Neural cell (in vitro differentiated cells): ENCODE results near the gene COPS8. TPM values are rescaled to one million over a fixed set of nuclear protein-coding genes. Genes with fewer than 3 reads are reported as not detected.

Experiments used
- H2AFZ ChIP-seq: fragments of 200-600, 300-800 bp; sonication (generic), shearing (Covaris generic); 2 replicates; pipeline ENCODE4 v1.6.0; 2014; ENCODE audit warnings: low read depth, mild to moderate bottlenecking, antibody characterized with exemption, low read length, moderate library complexity
- H3F3A ChIP-seq: fragments of 200-600 bp; shearing (Covaris generic); 2 replicates; pipeline ENCODE4 v1.6.1; 2016; ENCODE audit warnings: mild to moderate bottlenecking, moderate library complexity, mixed read lengths, antibody characterized with exemption, low read length; ENCODE audit not compliant: insufficient read depth, poor library complexity, severe bottlenecking
- H3K27ac ChIP-seq: fragments of 200-600, 300-800 bp; sonication (generic), shearing (Covaris generic); 2 replicates; pipeline ENCODE4 v1.5.1; 2014; ENCODE audit warnings: mild to moderate bottlenecking, low read length, moderate library complexity
- H3K27me3 ChIP-seq: fragments of 300-800, 200-600 bp; sonication (generic), shearing (Covaris generic); 2 replicates; pipeline ENCODE4 v1.6.0; 2014; ENCODE audit warnings: mild to moderate bottlenecking, low read depth, low read length, moderate library complexity; ENCODE audit not compliant: insufficient read depth
- H3K36me3 ChIP-seq: fragments of 300-800, 200-600 bp; sonication (generic), shearing (Covaris generic); 2 replicates; pipeline ENCODE4 v1.5.1; 2014; ENCODE audit warnings: mild to moderate bottlenecking, antibody characterized with exemption, low read length, moderate library complexity; ENCODE audit not compliant: insufficient read depth
- H3K4me2 ChIP-seq: fragments of 300-800, 200-600 bp; sonication (generic), shearing (Covaris generic); 2 replicates; pipeline ENCODE4 v1.6.0; 2014; ENCODE audit warnings: mild to moderate bottlenecking, low read length
- H3K4me3 ChIP-seq: fragments of 300-800, 200-600 bp; sonication (generic), shearing (Covaris generic); 2 replicates; pipeline ENCODE4 v1.5.1; 2014; ENCODE audit warnings: mild to moderate bottlenecking, low read length, moderate library complexity
- H3K79me2 ChIP-seq: fragments of 200-600 bp; shearing (Covaris generic); replicated peaks from 2 replicates; pipeline ENCODE4 v1.6.0; 2014; ENCODE audit warnings: mild to moderate bottlenecking, low read length, moderate library complexity; ENCODE audit not compliant: insufficient read depth
- H3K9ac ChIP-seq: fragments of 300-800, 200-600 bp; sonication (generic), shearing (Covaris generic); 2 replicates; pipeline ENCODE4 v1.6.1; 2016; ENCODE audit warnings: mild to moderate bottlenecking, low read length, mixed read lengths
- H3K9me2 ChIP-seq: fragments of 200-600 bp; shearing (Covaris generic); 2 replicates; pipeline ENCODE4 v1.6.1; 2016; ENCODE audit warnings: mild to moderate bottlenecking, low read length, mixed read lengths; ENCODE audit not compliant: insufficient read depth
- H3K9me3 ChIP-seq: fragments of 200-600, 300-800 bp; sonication (generic), shearing (Covaris generic); 2 replicates; pipeline ENCODE4 v1.6.1; 2016; ENCODE audit warnings: mild to moderate bottlenecking, mixed run types, low read length, moderate library complexity, mixed read lengths
- H4K20me1 ChIP-seq: fragments of 200-600 bp; shearing (Covaris generic); 2 replicates; pipeline ENCODE4 v1.6.1; 2016; ENCODE audit warnings: mild to moderate bottlenecking, mixed run types; ENCODE audit not compliant: insufficient read depth
- EP300 ChIP-seq: fragments of 450-650 bp; conservative IDR thresholded peaks from 2 replicates; pipeline ENCODE4 v1.6.1; 2014; ENCODE audit warnings: antibody characterized with exemption, mild to moderate bottlenecking, moderate library complexity; ENCODE audit not compliant: poor library complexity, severe bottlenecking
- EZH2 ChIP-seq: fragments of 200-600, 300-800 bp; shearing (Covaris generic), sonication (generic); IDR thresholded peaks from 2 replicates; pipeline ENCODE4 v1.6.1; 2014; ENCODE audit warnings: antibody characterized with exemption, low read length, borderline replicate concordance, mild to moderate bottlenecking; ENCODE audit not compliant: insufficient read depth, poor library complexity, severe bottlenecking
- MXI1 ChIP-seq: fragments of 450-650 bp; conservative IDR thresholded peaks from 2 replicates; pipeline ENCODE4 v1.6.1; 2014; ENCODE audit warnings: antibody characterized with exemption, mild to moderate bottlenecking; ENCODE audit not compliant: poor library complexity, severe bottlenecking
- POLR2AphosphoS5 ChIP-seq: IDR thresholded peaks from 2 replicates; pipeline ENCODE4 v1.6.1; 2012
- RAD21 ChIP-seq: fragments of 450-650 bp; conservative IDR thresholded peaks from 2 replicates; pipeline ENCODE4 v1.6.1; 2014; ENCODE audit warnings: antibody characterized with exemption, mild to moderate bottlenecking, moderate library complexity
- SMC3 ChIP-seq: fragments of 450-650 bp; conservative IDR thresholded peaks from 2 replicates; pipeline ENCODE4 v1.6.1; 2014; ENCODE audit warnings: antibody characterized with exemption, mild to moderate bottlenecking, moderate library complexity; ENCODE audit not compliant: poor library complexity
- TAF1 ChIP-seq: IDR thresholded peaks from 2 replicates; pipeline ENCODE4 v1.6.1; 2012; ENCODE audit warnings: low read depth
- polyA plus RNA-seq: library from polyadenylated mRNA; depleted of rRNA; stranded (reverse); fragments of >200 nt; gene quantifications from 2 replicates; pipeline ENCODE4 v1.2.3, GENCODE V29; 2014
- TF ChIP-seq, protein P1 (sequence below): fragments of 450-650 bp; IDR thresholded peaks from 2 replicates; pipeline ENCODE4 v1.5.1; 2014; ENCODE audit warnings: antibody characterized with exemption, mild to moderate bottlenecking, moderate library complexity; ENCODE audit not compliant: poor library complexity, severe bottlenecking
- TF ChIP-seq, protein P2 (sequence below): IDR thresholded peaks from 2 replicates; pipeline ENCODE4 v1.6.1; 2012; ENCODE audit warnings: borderline replicate concordance

The COPS8 gene
- polyA plus RNA-seq, 1 donor from 2014 or later: 269 TPM

DNA sequence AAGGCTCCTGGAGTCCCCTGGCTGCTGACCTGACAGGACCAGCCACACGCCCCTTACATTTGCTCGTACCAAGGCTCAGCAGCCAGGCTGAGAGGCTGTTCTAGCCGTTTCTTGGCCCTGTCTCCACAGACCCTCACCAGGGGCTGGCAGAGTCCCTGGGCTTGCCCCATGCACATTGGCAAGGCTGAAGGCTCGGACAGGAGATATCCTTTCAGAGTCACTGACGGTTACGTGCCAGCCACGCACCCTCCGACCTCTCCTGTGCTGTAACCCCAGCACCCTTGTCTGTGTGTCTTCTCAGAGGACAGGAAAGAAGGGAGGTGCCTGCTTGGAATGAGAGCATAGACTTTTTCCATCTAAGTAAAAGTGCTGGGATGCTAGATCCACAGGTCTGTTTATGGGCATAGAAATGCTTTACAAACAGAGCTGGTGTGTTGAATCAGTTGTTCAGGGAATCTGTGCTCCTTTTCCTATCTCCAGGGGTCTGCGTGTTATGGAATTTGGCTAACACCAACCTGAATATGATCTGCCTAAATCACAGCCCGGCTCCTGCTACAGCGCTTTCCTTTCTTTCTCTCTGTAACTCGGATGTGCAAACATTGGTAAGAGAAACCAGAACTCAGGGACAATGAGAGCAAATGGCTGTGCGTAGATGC, 41.0 kb downstream of the COPS8 start:
- Histone ChIP-seq H3K27me3 (no peaks in the 10 kb centered on the region), H3K9me2 (no peaks in the 10 kb centered on the region), H4K20me1 (no peaks in the 10 kb centered on the region), H3K9me3 (no peaks in the 10 kb centered on the region), H3K36me3 (no peaks in the 10 kb centered on the region), H3K27ac (no peak overlapping the region), H3K9ac (no peak overlapping the region), H3K4me2 (no peak overlapping the region), H2AFZ (no peak overlapping the region), H3K79me2 (no peaks in the 10 kb centered on the region), H3F3A (no peaks in the 10 kb centered on the region), H3K4me3 (no peak overlapping the region)
- TF ChIP-seq MXI1 (no peak), EZH2 (no peak), TAF1 (no peak)
- TF ChIP-seq, protein P1, sequence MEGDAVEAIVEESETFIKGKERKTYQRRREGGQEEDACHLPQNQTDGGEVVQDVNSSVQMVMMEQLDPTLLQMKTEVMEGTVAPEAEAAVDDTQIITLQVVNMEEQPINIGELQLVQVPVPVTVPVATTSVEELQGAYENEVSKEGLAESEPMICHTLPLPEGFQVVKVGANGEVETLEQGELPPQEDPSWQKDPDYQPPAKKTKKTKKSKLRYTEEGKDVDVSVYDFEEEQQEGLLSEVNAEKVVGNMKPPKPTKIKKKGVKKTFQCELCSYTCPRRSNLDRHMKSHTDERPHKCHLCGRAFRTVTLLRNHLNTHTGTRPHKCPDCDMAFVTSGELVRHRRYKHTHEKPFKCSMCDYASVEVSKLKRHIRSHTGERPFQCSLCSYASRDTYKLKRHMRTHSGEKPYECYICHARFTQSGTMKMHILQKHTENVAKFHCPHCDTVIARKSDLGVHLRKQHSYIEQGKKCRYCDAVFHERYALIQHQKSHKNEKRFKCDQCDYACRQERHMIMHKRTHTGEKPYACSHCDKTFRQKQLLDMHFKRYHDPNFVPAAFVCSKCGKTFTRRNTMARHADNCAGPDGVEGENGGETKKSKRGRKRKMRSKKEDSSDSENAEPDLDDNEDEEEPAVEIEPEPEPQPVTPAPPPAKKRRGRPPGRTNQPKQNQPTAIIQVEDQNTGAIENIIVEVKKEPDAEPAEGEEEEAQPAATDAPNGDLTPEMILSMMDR: no peak

DNA sequence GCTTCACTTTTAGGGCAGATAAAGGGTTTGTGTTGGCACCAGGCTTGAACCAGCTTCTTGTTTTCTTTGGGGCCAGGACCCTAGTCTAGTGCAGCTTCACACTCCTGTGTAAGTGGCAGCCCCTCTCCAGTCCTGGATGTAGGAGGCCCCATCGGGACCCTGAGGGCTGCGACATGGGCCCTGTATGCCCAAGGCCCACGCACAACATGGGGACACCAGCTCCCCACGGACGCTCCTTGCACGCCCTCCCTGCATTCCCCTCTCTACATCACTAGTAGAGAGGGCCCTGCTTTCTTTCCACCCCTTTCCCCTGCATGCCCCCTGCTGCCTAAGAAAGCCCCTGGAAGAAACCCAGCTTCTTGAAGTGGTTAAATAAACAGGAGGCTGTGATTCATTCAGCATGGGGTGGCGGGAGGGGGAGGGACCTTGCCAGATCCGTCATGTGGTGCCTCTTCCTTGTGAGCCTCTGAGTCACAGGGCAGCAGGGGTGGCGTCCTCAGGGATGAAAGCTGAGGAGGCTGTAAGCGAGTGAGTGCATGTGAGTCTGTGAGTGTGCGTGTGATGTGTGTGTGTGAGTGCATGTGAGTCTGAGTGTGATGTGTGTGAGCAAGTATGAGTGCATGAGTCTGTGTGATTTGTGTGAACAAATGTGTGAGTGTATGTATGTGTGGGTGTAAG, 42.5 kb downstream of the COPS8 start:
- H3F3A ChIP-seq: no peaks in the 10 kb centered on the region
- no peak overlapping the region for H3K4me2 ChIP-seq
- TF ChIP-seq EZH2: no peak
- no peak for TF ChIP-seq TAF1
- no peak for TF ChIP-seq RAD21
- TF ChIP-seq MXI1: no peak
- TF ChIP-seq POLR2AphosphoS5: no peak
- TF ChIP-seq EP300: no peak
- TF ChIP-seq, protein P1: no peak
- no peak for TF ChIP-seq SMC3
- TF ChIP-seq, protein P2, sequence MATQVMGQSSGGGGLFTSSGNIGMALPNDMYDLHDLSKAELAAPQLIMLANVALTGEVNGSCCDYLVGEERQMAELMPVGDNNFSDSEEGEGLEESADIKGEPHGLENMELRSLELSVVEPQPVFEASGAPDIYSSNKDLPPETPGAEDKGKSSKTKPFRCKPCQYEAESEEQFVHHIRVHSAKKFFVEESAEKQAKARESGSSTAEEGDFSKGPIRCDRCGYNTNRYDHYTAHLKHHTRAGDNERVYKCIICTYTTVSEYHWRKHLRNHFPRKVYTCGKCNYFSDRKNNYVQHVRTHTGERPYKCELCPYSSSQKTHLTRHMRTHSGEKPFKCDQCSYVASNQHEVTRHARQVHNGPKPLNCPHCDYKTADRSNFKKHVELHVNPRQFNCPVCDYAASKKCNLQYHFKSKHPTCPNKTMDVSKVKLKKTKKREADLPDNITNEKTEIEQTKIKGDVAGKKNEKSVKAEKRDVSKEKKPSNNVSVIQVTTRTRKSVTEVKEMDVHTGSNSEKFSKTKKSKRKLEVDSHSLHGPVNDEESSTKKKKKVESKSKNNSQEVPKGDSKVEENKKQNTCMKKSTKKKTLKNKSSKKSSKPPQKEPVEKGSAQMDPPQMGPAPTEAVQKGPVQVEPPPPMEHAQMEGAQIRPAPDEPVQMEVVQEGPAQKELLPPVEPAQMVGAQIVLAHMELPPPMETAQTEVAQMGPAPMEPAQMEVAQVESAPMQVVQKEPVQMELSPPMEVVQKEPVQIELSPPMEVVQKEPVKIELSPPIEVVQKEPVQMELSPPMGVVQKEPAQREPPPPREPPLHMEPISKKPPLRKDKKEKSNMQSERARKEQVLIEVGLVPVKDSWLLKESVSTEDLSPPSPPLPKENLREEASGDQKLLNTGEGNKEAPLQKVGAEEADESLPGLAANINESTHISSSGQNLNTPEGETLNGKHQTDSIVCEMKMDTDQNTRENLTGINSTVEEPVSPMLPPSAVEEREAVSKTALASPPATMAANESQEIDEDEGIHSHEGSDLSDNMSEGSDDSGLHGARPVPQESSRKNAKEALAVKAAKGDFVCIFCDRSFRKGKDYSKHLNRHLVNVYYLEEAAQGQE: no peak
- H3K9me3 ChIP-seq: no peaks in the 10 kb centered on the region
- H3K4me3 ChIP-seq: no peak overlapping the region
- H3K36me3 ChIP-seq: no peaks in the 10 kb centered on the region
- no peaks in the 10 kb centered on the region for H3K27me3 ChIP-seq
- H2AFZ ChIP-seq: no peak overlapping the region
- H4K20me1 ChIP-seq: no peaks in the 10 kb centered on the region
- H3K9ac ChIP-seq: no peak overlapping the region
- no peaks in the 10 kb centered on the region for H3K9me2 ChIP-seq
- H3K79me2 ChIP-seq: no peaks in the 10 kb centered on the region
- H3K27ac ChIP-seq: no peak overlapping the region
